ENCODE measurements around the gene RBMX2.

GRCh38 chrX:130426531-130426930, 24.7 kb downstream of the RBMX2 start:
- TF ChIP-seq CTCF (IDR thresholded peaks at IDR 0.05) (no peak), EP300 (IDR thresholded peaks at IDR 0.05) (no peak), POLR2A (IDR thresholded peaks at IDR 0.05) (no peak)

Measured in sigmoid colon (tissue), 4 donors.